ENCODE measurements around the gene TACSTD2.
"Not testable (repeated sequence)": the region's sequence is repeated elsewhere in the genome, so short reads cannot be mapped to it uniquely, and the experiment has no call there.

Gene TACSTD2

DNA sequence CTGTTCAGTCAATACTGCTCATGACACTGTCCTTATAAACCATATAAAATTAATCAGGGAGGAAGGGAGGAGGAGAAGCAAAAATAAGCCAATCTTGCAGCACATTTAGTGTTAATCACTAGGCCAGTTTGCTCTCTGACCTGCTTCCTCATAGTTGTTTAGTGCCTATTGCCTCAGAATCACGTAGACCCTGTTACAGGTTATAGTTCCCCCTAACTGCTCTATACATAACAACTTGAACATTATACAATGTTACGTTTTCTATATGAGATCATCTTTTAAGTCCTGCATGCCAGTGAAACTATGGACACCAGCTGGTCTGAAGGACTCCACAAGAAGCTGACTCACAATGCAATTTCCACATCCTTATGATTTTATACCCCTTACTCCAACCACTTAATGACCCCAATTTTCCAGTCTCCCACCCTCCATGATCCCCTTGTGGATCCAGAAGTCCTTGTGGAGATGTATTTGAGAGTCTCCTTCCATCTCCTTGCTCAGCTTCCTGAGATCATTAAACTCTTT lies 34.9 kb upstream of the TACSTD2 start:
- Histone ChIP-seq H3K9me3 (ENCODE audit: control insufficient read depth in 1 of 2, low read length in 2 of 2) (peaks cover 0 to 2% of the 10 kb centered on the region in 2 donors), H3K4me3 (ENCODE audit: low read depth in 1 of 2, low read length in 2 of 2) (no peak overlapping the region), H3K27me3 (ENCODE audit: control insufficient read depth in 1 of 2, insufficient read depth in 2 of 2, low read length in 2 of 2) (no peaks in the 10 kb centered on the region), H3K36me3 (ENCODE audit: control insufficient read depth in 1 of 2, insufficient read depth in 2 of 2, low read length in 2 of 2) (no peaks in the 10 kb centered on the region), H3K9ac (ENCODE audit: low read depth in 1 of 2, low read length in 2 of 2) (no peak overlapping the region), H3K4me1 (ENCODE audit: control insufficient read depth in 1 of 2, insufficient read depth in 2 of 2, low read length in 2 of 2) (no peaks in the 10 kb centered on the region), H3K27ac (ENCODE audit: low read depth, low read length) (no peak overlapping the region)

DNA sequence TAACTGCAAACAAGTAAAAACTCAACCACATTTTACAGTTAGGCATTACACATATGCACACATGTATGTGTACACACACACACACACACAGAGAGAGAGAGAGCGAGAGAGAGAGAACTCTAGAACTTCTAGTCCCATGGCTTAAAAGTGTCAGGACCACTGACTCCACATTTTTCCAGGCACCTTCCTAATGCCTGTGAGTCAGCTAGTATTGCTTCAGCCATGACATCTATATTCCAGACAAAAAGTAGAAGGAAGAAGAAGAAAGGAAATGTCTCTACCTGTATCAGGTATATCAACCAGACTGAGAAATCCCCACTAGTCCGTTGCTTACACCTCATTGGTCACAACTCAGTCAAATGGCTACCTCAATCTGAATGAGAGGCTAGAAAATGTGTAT lies 31.9 kb upstream of the TACSTD2 start:
- Histone ChIP-seq H3K4me1 (ENCODE audit: control insufficient read depth in 1 of 2, insufficient read depth in 2 of 2, low read length in 2 of 2) (no peaks in the 10 kb centered on the region), H3K27ac (ENCODE audit: low read depth, low read length) (no peak overlapping the region), H3K9me3 (ENCODE audit: control insufficient read depth in 1 of 2, low read length in 2 of 2) (peaks cover 2 to 7% of the 10 kb centered on the region in 2 donors), H3K27me3 (ENCODE audit: control insufficient read depth in 1 of 2, insufficient read depth in 2 of 2, low read length in 2 of 2) (no peaks in the 10 kb centered on the region), H3K9ac (ENCODE audit: low read depth in 1 of 2, low read length in 2 of 2) (no peak overlapping the region), H3K4me3 (ENCODE audit: low read depth in 1 of 2, low read length in 2 of 2) (no peak overlapping the region), H3K36me3 (ENCODE audit: control insufficient read depth in 1 of 2, insufficient read depth in 2 of 2, low read length in 2 of 2) (no peaks in the 10 kb centered on the region)

- no peaks in the 10 kb centered on the region for H3K4me1 ChIP-seq (ENCODE audit: control insufficient read depth in 1 of 2, insufficient read depth in 2 of 2, low read length in 2 of 2)
These were observed 31.2 kb upstream of the TACSTD2 start for GRCh38 chr1:58608297-58608696.

GRCh38 chr1:58607391-58607790 lies 30.3 kb upstream of the TACSTD2 start:
- H3K36me3 ChIP-seq (ENCODE audit: control insufficient read depth in 1 of 2, insufficient read depth in 2 of 2, low read length in 2 of 2): no peaks in the 10 kb centered on the region
- H3K4me3 ChIP-seq (ENCODE audit: low read depth in 1 of 2, low read length in 2 of 2): no peak overlapping the region
- no peak overlapping the region for H3K9ac ChIP-seq (ENCODE audit: low read depth in 1 of 2, low read length in 2 of 2)
- no peaks in the 10 kb centered on the region for H3K4me1 ChIP-seq (ENCODE audit: control insufficient read depth in 1 of 2, insufficient read depth in 2 of 2, low read length in 2 of 2)
- H3K27me3 ChIP-seq (ENCODE audit: control insufficient read depth in 1 of 2, insufficient read depth in 2 of 2, low read length in 2 of 2): no peaks in the 10 kb centered on the region
- peaks cover under 1 to 9% of the 10 kb centered on the region in 2 donors for H3K9me3 ChIP-seq (ENCODE audit: control insufficient read depth in 1 of 2, low read length in 2 of 2)
- no peak overlapping the region for H3K27ac ChIP-seq (ENCODE audit: low read depth, low read length)

More at GRCh38 chr1:58608297-58608696, 31.2 kb upstream of the TACSTD2 start:
- no peak overlapping the region for H3K9ac ChIP-seq (ENCODE audit: low read depth in 1 of 2, low read length in 2 of 2)
- H3K27ac ChIP-seq (ENCODE audit: low read depth, low read length): no peak overlapping the region
- no peak overlapping the region for H3K4me3 ChIP-seq (ENCODE audit: low read depth in 1 of 2, low read length in 2 of 2)
- peaks cover 2 to 9% of the 10 kb centered on the region in 2 donors for H3K9me3 ChIP-seq (ENCODE audit: control insufficient read depth in 1 of 2, low read length in 2 of 2)
- no peaks in the 10 kb centered on the region for H3K36me3 ChIP-seq (ENCODE audit: control insufficient read depth in 1 of 2, insufficient read depth in 2 of 2, low read length in 2 of 2)
- H3K27me3 ChIP-seq (ENCODE audit: control insufficient read depth in 1 of 2, insufficient read depth in 2 of 2, low read length in 2 of 2): no peaks in the 10 kb centered on the region

DNA sequence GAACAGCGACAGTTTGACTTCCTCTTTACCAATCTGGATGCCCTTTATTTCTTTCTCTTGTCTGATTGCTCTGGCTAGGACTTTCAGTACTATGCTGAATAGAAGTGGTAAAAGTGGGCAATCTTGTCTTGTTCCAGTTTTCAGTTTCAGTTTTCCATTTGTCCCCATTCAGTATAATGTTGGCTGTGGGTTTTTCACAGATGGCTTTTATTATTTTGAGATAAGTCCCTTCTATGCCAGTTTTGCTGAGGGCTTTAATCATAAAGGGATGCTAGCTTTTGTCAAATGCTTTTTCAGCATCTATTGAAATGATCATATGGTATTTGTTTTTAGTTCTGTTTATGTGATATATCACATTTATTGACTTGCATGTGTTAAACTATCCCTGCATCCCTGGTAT lies 24.9 kb upstream of the TACSTD2 start:
- H3K27ac ChIP-seq (ENCODE audit: low read depth, low read length); H3K9ac ChIP-seq (ENCODE audit: low read depth in 1 of 2, low read length in 2 of 2); H3K4me1 ChIP-seq (ENCODE audit: control insufficient read depth in 1 of 2, insufficient read depth in 2 of 2, low read length in 2 of 2); H3K9me3 ChIP-seq (ENCODE audit: control insufficient read depth in 1 of 2, low read length in 2 of 2); H3K27me3 ChIP-seq (ENCODE audit: control insufficient read depth in 1 of 2, insufficient read depth in 2 of 2, low read length in 2 of 2); H3K4me3 ChIP-seq (ENCODE audit: low read depth in 1 of 2, low read length in 2 of 2); H3K36me3 ChIP-seq (ENCODE audit: control insufficient read depth in 1 of 2, insufficient read depth in 2 of 2, low read length in 2 of 2): not testable (repeated sequence)

DNA sequence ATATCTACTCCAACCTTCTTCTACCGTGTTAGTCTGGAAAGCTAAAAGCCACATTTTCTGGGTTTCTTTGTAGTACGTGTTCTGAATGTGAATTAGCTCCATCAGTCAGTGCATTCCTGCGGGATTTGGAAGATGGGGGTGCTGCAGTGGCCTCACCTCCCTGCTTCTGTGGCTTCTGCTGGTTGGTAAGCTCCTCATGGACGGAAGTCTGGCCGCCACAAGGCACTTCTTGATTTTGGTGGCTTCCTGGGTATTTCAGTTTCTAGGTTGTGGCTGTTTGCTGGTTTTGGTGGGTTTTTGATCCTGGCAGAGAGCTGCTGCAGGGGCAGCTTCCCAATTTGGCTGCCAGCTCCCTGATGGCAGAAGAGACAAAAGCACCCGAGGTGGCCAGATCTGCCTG lies 20.9 kb upstream of the TACSTD2 start:
- no peak overlapping the region for H3K4me3 ChIP-seq (ENCODE audit: low read depth in 1 of 2, low read length in 2 of 2)

GRCh38 chr1:58597076-58597475 lies 20.0 kb upstream of the TACSTD2 start:
- no peak overlapping the region for H3K27ac ChIP-seq (ENCODE audit: low read depth, low read length)
- H3K27me3 ChIP-seq (ENCODE audit: control insufficient read depth in 1 of 2, insufficient read depth in 2 of 2, low read length in 2 of 2): peaks cover 0 to 6% of the 10 kb centered on the region in 2 donors
- no peak overlapping the region for H3K9ac ChIP-seq (ENCODE audit: low read depth in 1 of 2, low read length in 2 of 2)
- no peaks in the 10 kb centered on the region for H3K4me1 ChIP-seq (ENCODE audit: control insufficient read depth in 1 of 2, insufficient read depth in 2 of 2, low read length in 2 of 2)
- no peaks in the 10 kb centered on the region for H3K36me3 ChIP-seq (ENCODE audit: control insufficient read depth in 1 of 2, insufficient read depth in 2 of 2, low read length in 2 of 2)
- no peak overlapping the region for H3K4me3 ChIP-seq (ENCODE audit: low read depth in 1 of 2, low read length in 2 of 2)
- no peaks in the 10 kb centered on the region for H3K9me3 ChIP-seq (ENCODE audit: control insufficient read depth in 1 of 2, low read length in 2 of 2)

More for the DNA sequence above, 20.9 kb upstream of the TACSTD2 start:
- Histone ChIP-seq H3K36me3 (ENCODE audit: control insufficient read depth in 1 of 2, insufficient read depth in 2 of 2, low read length in 2 of 2) (no peaks in the 10 kb centered on the region), H3K9me3 (ENCODE audit: control insufficient read depth in 1 of 2, low read length in 2 of 2) (no peaks in the 10 kb centered on the region), H3K9ac (ENCODE audit: low read depth in 1 of 2, low read length in 2 of 2) (no peak overlapping the region), H3K27ac (ENCODE audit: low read depth, low read length) (no peak overlapping the region), H3K27me3 (ENCODE audit: control insufficient read depth in 1 of 2, insufficient read depth in 2 of 2, low read length in 2 of 2) (peaks cover 0 to 6% of the 10 kb centered on the region in 2 donors), H3K4me1 (ENCODE audit: control insufficient read depth in 1 of 2, insufficient read depth in 2 of 2, low read length in 2 of 2) (no peaks in the 10 kb centered on the region)

- H3K27me3 ChIP-seq (ENCODE audit: control insufficient read depth in 1 of 2, insufficient read depth in 2 of 2, low read length in 2 of 2): peaks cover 0 to 6% of the 10 kb centered on the region in 2 donors
- no peak overlapping the region for H3K4me3 ChIP-seq (ENCODE audit: low read depth in 1 of 2, low read length in 2 of 2)
- H3K36me3 ChIP-seq (ENCODE audit: control insufficient read depth in 1 of 2, insufficient read depth in 2 of 2, low read length in 2 of 2): no peaks in the 10 kb centered on the region
- H3K4me1 ChIP-seq (ENCODE audit: control insufficient read depth in 1 of 2, insufficient read depth in 2 of 2, low read length in 2 of 2): no peaks in the 10 kb centered on the region
- H3K27ac ChIP-seq (ENCODE audit: low read depth, low read length): no peak overlapping the region
- H3K9ac ChIP-seq (ENCODE audit: low read depth in 1 of 2, low read length in 2 of 2): no peak overlapping the region
- no peaks in the 10 kb centered on the region for H3K9me3 ChIP-seq (ENCODE audit: control insufficient read depth in 1 of 2, low read length in 2 of 2)
These were observed 19.6 kb upstream of the TACSTD2 start for GRCh38 chr1:58596631-58597052.

DNA sequence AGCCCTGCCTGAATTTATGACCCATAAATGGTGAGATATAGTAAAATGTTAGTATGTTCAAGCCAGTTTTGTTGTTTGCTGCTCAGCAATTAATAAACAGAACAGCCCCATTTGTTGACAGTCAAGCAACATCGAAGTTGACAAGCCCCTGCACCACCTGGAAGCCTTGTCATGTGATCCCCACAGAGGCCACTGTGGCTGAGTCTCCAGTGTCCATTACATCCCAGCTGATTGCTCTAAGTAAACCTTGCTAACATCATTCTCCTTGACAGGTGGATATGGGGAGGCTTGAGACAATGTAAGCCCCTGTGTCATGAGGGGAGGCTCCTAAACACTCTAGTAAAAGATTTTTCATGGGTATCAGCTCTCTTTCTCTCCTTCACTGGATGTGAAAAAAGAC lies 17.5 kb upstream of the TACSTD2 start:
- Histone ChIP-seq H3K9ac (ENCODE audit: low read depth in 1 of 2, low read length in 2 of 2) (no peak overlapping the region), H3K4me1 (ENCODE audit: control insufficient read depth in 1 of 2, insufficient read depth in 2 of 2, low read length in 2 of 2) (no peaks in the 10 kb centered on the region), H3K36me3 (ENCODE audit: control insufficient read depth in 1 of 2, insufficient read depth in 2 of 2, low read length in 2 of 2) (no peaks in the 10 kb centered on the region), H3K9me3 (ENCODE audit: control insufficient read depth in 1 of 2, low read length in 2 of 2) (no peaks in the 10 kb centered on the region), H3K27me3 (ENCODE audit: control insufficient read depth in 1 of 2, insufficient read depth in 2 of 2, low read length in 2 of 2) (peaks cover 0 to 6% of the 10 kb centered on the region in 2 donors), H3K4me3 (ENCODE audit: low read depth in 1 of 2, low read length in 2 of 2) (no peak overlapping the region), H3K27ac (ENCODE audit: low read depth, low read length) (no peak overlapping the region)

DNA sequence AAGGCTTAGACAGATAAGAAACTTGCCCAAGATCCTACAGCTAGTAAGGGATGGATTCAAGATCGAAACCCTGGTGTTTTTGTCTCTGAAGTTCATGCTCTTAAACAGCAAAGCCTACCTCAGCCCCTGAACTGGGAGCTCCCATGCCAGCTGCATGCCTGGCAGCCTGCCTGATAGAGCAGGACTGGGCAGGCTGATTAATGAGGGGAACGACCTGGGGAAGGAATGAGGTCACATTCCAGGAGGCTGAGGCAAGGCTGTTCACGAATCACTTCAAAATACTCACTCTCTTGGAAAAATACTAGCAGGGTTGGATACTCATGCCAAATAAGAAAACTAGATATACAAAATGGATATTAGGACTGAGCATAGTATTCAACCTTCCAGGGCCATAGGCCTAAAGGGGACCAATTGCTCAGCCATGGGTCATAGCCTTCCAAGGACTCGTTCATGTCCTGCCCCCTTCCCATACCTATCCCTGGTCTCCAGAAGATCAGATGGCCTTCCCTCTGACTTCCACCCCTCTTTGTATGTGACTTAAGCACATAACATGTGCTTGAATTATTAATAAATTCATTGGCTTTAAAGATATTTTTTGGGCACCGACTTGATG lies 15.6 kb upstream of the TACSTD2 start:
- no peaks in the 10 kb centered on the region for H3K9me3 ChIP-seq (ENCODE audit: control insufficient read depth in 1 of 2, low read length in 2 of 2)
- no peak overlapping the region for H3K27ac ChIP-seq (ENCODE audit: low read depth, low read length)
- no peaks in the 10 kb centered on the region for H3K4me1 ChIP-seq (ENCODE audit: control insufficient read depth in 1 of 2, insufficient read depth in 2 of 2, low read length in 2 of 2)
- H3K27me3 ChIP-seq (ENCODE audit: control insufficient read depth in 1 of 2, insufficient read depth in 2 of 2, low read length in 2 of 2): peaks cover 0 to 1% of the 10 kb centered on the region in 2 donors
- H3K9ac ChIP-seq (ENCODE audit: low read depth in 1 of 2, low read length in 2 of 2): no peak overlapping the region
- no peak overlapping the region for H3K4me3 ChIP-seq (ENCODE audit: low read depth in 1 of 2, low read length in 2 of 2)
- no peaks in the 10 kb centered on the region for H3K36me3 ChIP-seq (ENCODE audit: control insufficient read depth in 1 of 2, insufficient read depth in 2 of 2, low read length in 2 of 2)
